H9 (cell line): ENCODE measurements around the gene GJB2. TPM values are rescaled to one million over a fixed set of nuclear protein-coding genes. Genes with fewer than 3 reads are reported as not detected.

Source experiments
- DNase-seq: peaks from one replicate; pipeline ENCODE4 v3.0.0-alpha.2; 2017
- H2AFZ ChIP-seq: one replicate; pipeline ENCODE4 v1.6.1; 2013; ENCODE audit warnings: mild to moderate bottlenecking, low read length, control low read depth, moderate library complexity
- H2AK5ac ChIP-seq: 2 replicates; pipeline ENCODE4 v1.6.1; 2013; ENCODE audit warnings: low read length, control low read depth, mixed read lengths; ENCODE audit not compliant: insufficient read length
- H2BK120ac ChIP-seq: one replicate; pipeline ENCODE4 v1.6.1; 2013; ENCODE audit warnings: low read depth, mild to moderate bottlenecking, low read length, control low read depth, inconsistent platforms; ENCODE audit not compliant: poor library complexity, severe bottlenecking
- H2BK12ac ChIP-seq: 2 replicates; pipeline ENCODE4 v1.6.1; 2013; ENCODE audit warnings: low read length, control low read depth, mixed read lengths, low read depth; ENCODE audit not compliant: insufficient read length
- H2BK15ac ChIP-seq: 2 replicates; pipeline ENCODE4 v1.6.1; 2013; ENCODE audit warnings: low read depth, low read length, control low read depth
- H2BK20ac ChIP-seq: one replicate; pipeline ENCODE4 v1.6.1; 2013; ENCODE audit warnings: low read depth, mild to moderate bottlenecking, low read length, control low read depth, inconsistent platforms; ENCODE audit not compliant: poor library complexity, severe bottlenecking
- H2BK5ac ChIP-seq: 2 replicates; pipeline ENCODE4 v1.6.1; 2013; ENCODE audit warnings: low read length, control low read depth, mixed read lengths; ENCODE audit not compliant: insufficient read length
- H3K14ac ChIP-seq: 2 replicates; pipeline ENCODE4 v1.6.1; 2013; ENCODE audit warnings: low read length, control low read depth; ENCODE audit not compliant: insufficient read depth
- H3K18ac ChIP-seq: 2 replicates; pipeline ENCODE4 v1.6.1; 2013; ENCODE audit warnings: low read depth, mild to moderate bottlenecking, mixed read lengths, low read length, control low read depth; ENCODE audit not compliant: insufficient read length
- H3K23ac ChIP-seq: 2 replicates; pipeline ENCODE4 v1.6.1; 2013; ENCODE audit warnings: low read length, control low read depth, mixed read lengths, low read depth; ENCODE audit not compliant: insufficient read length
- H3K23me2 ChIP-seq: 2 replicates; pipeline ENCODE4 v1.6.1; 2013; ENCODE audit warnings: low read depth, mild to moderate bottlenecking, mixed read lengths, low read length, control low read depth; ENCODE audit not compliant: insufficient read length, poor library complexity, severe bottlenecking
- H3K27ac ChIP-seq: 2 replicates; pipeline ENCODE4 v1.5.1; 2013; ENCODE audit warnings: low read length, control low read depth, mixed read lengths, low read depth; ENCODE audit not compliant: insufficient read length
- H3K27me3 ChIP-seq: 2 replicates; pipeline ENCODE4 v1.6.1; 2013; ENCODE audit warnings: low read length, control low read depth, inconsistent platforms; ENCODE audit not compliant: insufficient read depth
- H3K4ac ChIP-seq: 2 replicates; pipeline ENCODE4 v1.6.1; 2013; ENCODE audit warnings: low read depth, mild to moderate bottlenecking, control low read depth, inconsistent platforms, low read length, moderate library complexity
- H3K4me1 ChIP-seq: 2 replicates; pipeline ENCODE4 v1.6.1; 2013; ENCODE audit warnings: low read length, control low read depth, inconsistent platforms; ENCODE audit not compliant: insufficient read depth
- H3K4me2 ChIP-seq: 2 replicates; pipeline ENCODE4 v1.6.1; 2013; ENCODE audit warnings: low read length, control low read depth, mixed read lengths; ENCODE audit not compliant: insufficient read length, insufficient read depth
- H3K56ac ChIP-seq: 2 replicates; pipeline ENCODE4 v1.6.1; 2013; ENCODE audit warnings: low read depth, mild to moderate bottlenecking, mixed read lengths, low read length, control low read depth; ENCODE audit not compliant: insufficient read length
- H3K79me1 ChIP-seq: 2 replicates; pipeline ENCODE4 v1.6.1; 2013; ENCODE audit warnings: low read depth, mild to moderate bottlenecking, moderate library complexity, low read length, control low read depth, inconsistent platforms; ENCODE audit not compliant: insufficient read depth, poor library complexity, severe bottlenecking
- H3K79me2 ChIP-seq: 2 replicates; pipeline ENCODE4 v1.6.1; 2013; ENCODE audit warnings: low read length, control low read depth, inconsistent platforms; ENCODE audit not compliant: insufficient read depth
- H3K9ac ChIP-seq: 2 replicates; pipeline ENCODE4 v1.6.1; 2013; ENCODE audit warnings: low read length, control low read depth, mixed read lengths; ENCODE audit not compliant: insufficient read length; ENCODE audit errors: extremely low read depth
- H3K9me3 ChIP-seq: one replicate; pipeline ENCODE4 v1.6.1; 2013; ENCODE audit warnings: low read depth, low read length, inconsistent platforms; ENCODE audit not compliant: control insufficient read depth
- H3T11ph ChIP-seq: one replicate; pipeline ENCODE4 v1.6.1; 2013; ENCODE audit warnings: mild to moderate bottlenecking, low read length, control low read depth, inconsistent platforms
- H4K20me1 ChIP-seq: one replicate; pipeline ENCODE4 v1.6.1; 2013; ENCODE audit not compliant: control insufficient read depth, insufficient read length, insufficient read depth
- H4K5ac ChIP-seq: 2 replicates; pipeline ENCODE4 v1.6.1; 2013; ENCODE audit warnings: low read depth, mild to moderate bottlenecking, mixed read lengths, low read length, control low read depth; ENCODE audit not compliant: insufficient read length
- H4K8ac ChIP-seq: replicated peaks from 2 replicates; pipeline ENCODE4 v1.6.1; 2013; ENCODE audit warnings: low read length, control low read depth, mixed read lengths, low read depth; ENCODE audit not compliant: insufficient read length
- H4K91ac ChIP-seq: 2 replicates; pipeline ENCODE4 v1.6.1; 2013; ENCODE audit warnings: low read depth, mild to moderate bottlenecking, moderate library complexity, mixed read lengths, low read length, control low read depth; ENCODE audit not compliant: insufficient read length
- H3K27ac Mint-ChIP-seq, 3 experiments: 2 replicates in 2 of 3; 3 replicates in 1 of 3; pipeline ENCODE4 v1.8.0; 2020 to 2021; ENCODE audit warnings: mixed read lengths in 3 of 3, mild to moderate bottlenecking in 1 of 3, moderate library complexity in 1 of 3
- H3K27me3 Mint-ChIP-seq: 2 replicates; pipeline ENCODE4 v1.8.0; 2021; ENCODE audit warnings: low read depth, mild to moderate bottlenecking, moderate library complexity, mixed read lengths
- H3K36me3 Mint-ChIP-seq, 3 experiments: 2 replicates in 2 of 3; 3 replicates in 1 of 3; pipeline ENCODE4 v1.8.0; 2020 to 2021; ENCODE audit warnings: low read depth in 3 of 3, mixed read lengths in 3 of 3; ENCODE audit not compliant: insufficient read depth in 1 of 3
- H3K4me1 Mint-ChIP-seq, 2 experiments: 2 replicates each; pipeline ENCODE4 v1.8.0; 2020; ENCODE audit warnings: mixed read lengths in 2 of 2
- H3K4me3 Mint-ChIP-seq, 2 experiments: 2 replicates in 1 of 2; 3 replicates in 1 of 2; pipeline ENCODE4 v1.8.0; 2020 to 2021; ENCODE audit warnings: mild to moderate bottlenecking in 2 of 2, mixed read lengths in 2 of 2, moderate library complexity in 1 of 2
- H3K9me3 Mint-ChIP-seq, 2 experiments: 2 replicates in 1 of 2; 3 replicates in 1 of 2; pipeline ENCODE4 v1.8.0; 2020; ENCODE audit warnings: mild to moderate bottlenecking in 2 of 2, mixed read lengths in 2 of 2, moderate library complexity in 1 of 2
- WGBS: extraction: QIAGEN DNeasy Blood & Tissue Kit; methylation state at CpG from one replicate; pipeline ENCODE4 v1.1.7; 2013; ENCODE audit warnings: missing lambda C conversion rate, low lambda C conversion rate, mixed read lengths; ENCODE audit not compliant: insufficient read length; ENCODE audit errors: extremely low coverage; 5-methylcytosine and 5-hydroxymethylcytosine counted together
- total RNA-seq: library from RNA; stranded (reverse); gene quantifications from 2 replicates; pipeline ENCODE4 v1.2.1, GENCODE V29; 2021
- TF ChIP-seq, protein P1 (sequence below): fragments of 200-600 bp; sonication (generic); conservative IDR thresholded peaks from 3 replicates; pipeline ENCODE4 v1.8.0; 2021; ENCODE audit warnings: antibody characterized with exemption, mild to moderate bottlenecking

GJB2 gene
- total RNA-seq, 1 experiment from 2014 or later: 0.28 TPM

DNA sequence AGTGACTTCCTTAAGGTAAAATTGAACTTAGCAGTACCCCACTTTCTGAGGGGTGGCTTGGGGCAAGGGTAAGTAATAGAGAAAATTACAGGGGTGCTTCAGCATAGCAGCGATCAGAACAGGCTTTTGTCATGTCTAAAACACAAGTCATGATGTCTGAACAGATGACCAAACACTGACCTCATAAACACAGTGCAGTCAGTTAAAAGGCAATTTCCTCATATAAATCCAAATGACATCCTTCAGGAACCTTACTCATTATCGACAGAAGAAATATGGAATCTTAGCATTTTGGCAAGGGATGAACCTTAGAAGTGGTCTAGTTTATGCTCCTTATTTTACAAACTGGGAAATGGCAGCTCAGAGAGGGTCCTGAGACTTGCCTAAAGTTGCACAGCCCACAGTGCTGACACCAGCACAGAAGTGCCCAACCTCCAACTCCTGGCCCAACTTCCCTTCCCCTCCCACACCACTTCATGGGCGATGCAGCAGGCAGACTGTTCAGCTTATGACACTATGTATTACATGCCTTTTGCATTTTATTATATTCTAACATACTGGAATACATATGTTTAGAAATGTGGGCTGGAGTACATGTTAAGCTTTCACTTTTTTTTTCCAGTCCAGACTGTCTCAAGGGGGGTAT is 35.5 kb downstream of the GJB2 start:
- no CpG with 5 or more reads among the region's 3 CpGs for WGBS
- TF ChIP-seq, protein P1, sequence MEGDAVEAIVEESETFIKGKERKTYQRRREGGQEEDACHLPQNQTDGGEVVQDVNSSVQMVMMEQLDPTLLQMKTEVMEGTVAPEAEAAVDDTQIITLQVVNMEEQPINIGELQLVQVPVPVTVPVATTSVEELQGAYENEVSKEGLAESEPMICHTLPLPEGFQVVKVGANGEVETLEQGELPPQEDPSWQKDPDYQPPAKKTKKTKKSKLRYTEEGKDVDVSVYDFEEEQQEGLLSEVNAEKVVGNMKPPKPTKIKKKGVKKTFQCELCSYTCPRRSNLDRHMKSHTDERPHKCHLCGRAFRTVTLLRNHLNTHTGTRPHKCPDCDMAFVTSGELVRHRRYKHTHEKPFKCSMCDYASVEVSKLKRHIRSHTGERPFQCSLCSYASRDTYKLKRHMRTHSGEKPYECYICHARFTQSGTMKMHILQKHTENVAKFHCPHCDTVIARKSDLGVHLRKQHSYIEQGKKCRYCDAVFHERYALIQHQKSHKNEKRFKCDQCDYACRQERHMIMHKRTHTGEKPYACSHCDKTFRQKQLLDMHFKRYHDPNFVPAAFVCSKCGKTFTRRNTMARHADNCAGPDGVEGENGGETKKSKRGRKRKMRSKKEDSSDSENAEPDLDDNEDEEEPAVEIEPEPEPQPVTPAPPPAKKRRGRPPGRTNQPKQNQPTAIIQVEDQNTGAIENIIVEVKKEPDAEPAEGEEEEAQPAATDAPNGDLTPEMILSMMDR: no peak
- Histone ChIP-seq H3K56ac (no peak overlapping the region), H2BK20ac (no peak overlapping the region), H3K4me1 (no peaks in the 10 kb centered on the region), H3K9ac (no peak overlapping the region), H2BK5ac (no peak overlapping the region), H2BK15ac (no peak overlapping the region), H3T11ph (no peak overlapping the region), H3K79me1 (no peaks in the 10 kb centered on the region), H4K5ac (no peak overlapping the region), H3K27me3 (peaks cover 24% of the 10 kb centered on the region; the same call in 1 of the 2 replicates), H4K91ac (no peak overlapping the region), H4K20me1 (no peaks in the 10 kb centered on the region), H3K18ac (no peak overlapping the region), H2AFZ (no peak overlapping the region), H3K4me2 (no peak overlapping the region), H3K9me3 (no peaks in the 10 kb centered on the region), H2BK120ac (no peak overlapping the region), H3K14ac (no peak overlapping the region), H3K79me2 (no peaks in the 10 kb centered on the region), H3K23ac (no peak overlapping the region), H3K27ac (no peak overlapping the region), H3K23me2 (peaks cover 9% of the 10 kb centered on the region), H4K8ac (no peak overlapping the region), H2AK5ac (no peak overlapping the region), H3K4ac (no peak overlapping the region), H2BK12ac (no peak overlapping the region)
- Mint-ChIP-seq H3K27ac (no peak overlapping the region), H3K27me3 (peaks cover 59% of the 10 kb centered on the region), H3K4me1 (peaks cover 8 to 9% of the 10 kb centered on the region in 2 experiments), H3K4me3 (no peak overlapping the region), H3K9me3 (peaks cover 0 to 3% of the 10 kb centered on the region in 2 experiments; a peak in 1 of 5 replicates), H3K36me3 (peaks cover 0 to 2% (median 0%) of the 10 kb centered on the region in 3 experiments; a peak in 2 of 7 replicates)
- DNase-seq: peak; percentile 8
